Choroid plexus epithelial cell (primary cell): ENCODE data around the gene LIN7A.

Experiments used
- DNase-seq: peaks from one replicate; pipeline ENCODE4 v3.0.0-alpha.2; 2010; ENCODE audit warnings: low read depth
- H3K4me3 ChIP-seq: 2 replicates; pipeline ENCODE4 v1.5.1; 2011; ENCODE audit warnings: low read depth, mild to moderate bottlenecking, control low read depth, low read length, moderate library complexity
- CTCF ChIP-seq: conservative IDR thresholded peaks from 2 replicates; pipeline ENCODE4 v1.5.1; 2011; ENCODE audit warnings: low read depth, mild to moderate bottlenecking, control low read depth, inconsistent platforms, low read length, moderate library complexity

The LIN7A gene

DNA sequence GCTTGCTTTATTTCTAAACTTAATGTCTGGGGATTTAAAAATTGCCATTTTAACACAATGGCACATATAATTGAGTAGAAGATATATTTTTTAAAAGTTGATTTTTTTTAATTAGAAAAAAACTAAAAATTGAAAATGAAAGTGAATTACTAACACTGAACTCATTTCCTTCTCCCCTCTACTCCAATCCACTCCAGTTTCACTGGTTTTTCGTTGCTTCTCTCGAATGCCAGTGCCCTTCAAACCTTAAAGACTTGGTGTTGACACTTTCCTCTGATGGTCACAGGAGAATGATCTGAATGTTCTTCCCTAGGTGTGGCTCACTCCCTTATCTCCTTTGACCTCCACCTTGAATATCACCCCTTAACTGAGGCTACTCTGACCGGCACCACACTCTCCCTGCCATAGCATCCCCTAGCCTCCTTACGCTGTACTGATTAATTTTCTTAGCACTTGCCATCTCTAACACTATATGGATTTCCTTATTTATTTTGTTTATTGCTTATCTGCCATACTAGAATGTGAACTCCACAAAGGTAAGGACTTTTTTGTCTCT, 107.1 kb downstream of the LIN7A start:
- DNase-seq, result no peak
- no peak overlapping the region for H3K4me3 ChIP-seq
- TF ChIP-seq CTCF, result no peak

DNA sequence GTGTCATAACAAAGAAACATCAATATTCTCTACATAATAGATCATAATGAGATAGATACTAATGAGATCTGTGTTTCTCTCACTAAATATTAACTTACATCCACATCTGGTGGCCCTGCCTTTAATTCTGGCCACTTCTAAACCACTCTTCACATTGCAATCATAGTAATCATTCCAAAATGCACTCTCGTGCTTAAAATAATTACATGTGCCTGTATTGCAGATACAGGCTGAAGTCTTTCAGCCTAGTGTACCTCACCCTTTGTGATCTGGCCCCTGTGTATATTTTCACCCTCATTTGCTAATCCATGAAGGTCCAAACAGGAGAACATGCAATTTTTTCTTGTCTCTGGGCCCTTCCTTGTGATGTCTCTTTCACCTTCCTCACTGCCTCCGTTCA, 108.0 kb downstream of the LIN7A start:
- no peak overlapping the region for H3K4me3 ChIP-seq
- DNase-seq, result peak; percentile 34
- TF ChIP-seq CTCF, result no peak

- H3K4me3 ChIP-seq, result no peak overlapping the region
- no peak for DNase-seq
- TF ChIP-seq CTCF, result no peak
These were observed 112.2 kb downstream of the LIN7A start for GRCh38 chr12:80825506-80825905.

DNA sequence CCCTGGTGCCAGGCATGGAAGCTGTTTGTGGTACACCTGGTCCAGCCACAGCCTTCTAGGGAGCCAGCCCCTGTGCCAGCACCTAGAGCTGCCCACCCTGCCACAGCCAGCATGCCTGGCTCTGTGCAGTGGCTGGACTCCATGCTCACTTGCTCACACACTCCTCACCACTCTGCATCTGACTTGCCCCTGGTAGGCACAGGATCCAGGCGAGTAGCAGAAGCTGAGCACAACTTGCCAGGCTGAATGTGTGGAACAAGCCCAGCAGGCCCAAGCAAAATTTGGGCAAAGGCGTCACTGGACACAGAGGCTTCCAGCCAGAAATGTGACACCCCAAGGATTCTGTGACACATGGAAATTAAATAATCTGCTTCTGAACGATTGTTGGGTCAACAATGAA, 114.3 kb downstream of the LIN7A start:
- TF ChIP-seq CTCF, result no peak
- no peak for DNase-seq
- H3K4me3 ChIP-seq, result no peak overlapping the region

- no peak for TF ChIP-seq CTCF
- no peak for DNase-seq
- no peak overlapping the region for H3K4me3 ChIP-seq
These were observed 116.2 kb downstream of the LIN7A start for GRCh38 chr12:80821513-80822000.

DNA sequence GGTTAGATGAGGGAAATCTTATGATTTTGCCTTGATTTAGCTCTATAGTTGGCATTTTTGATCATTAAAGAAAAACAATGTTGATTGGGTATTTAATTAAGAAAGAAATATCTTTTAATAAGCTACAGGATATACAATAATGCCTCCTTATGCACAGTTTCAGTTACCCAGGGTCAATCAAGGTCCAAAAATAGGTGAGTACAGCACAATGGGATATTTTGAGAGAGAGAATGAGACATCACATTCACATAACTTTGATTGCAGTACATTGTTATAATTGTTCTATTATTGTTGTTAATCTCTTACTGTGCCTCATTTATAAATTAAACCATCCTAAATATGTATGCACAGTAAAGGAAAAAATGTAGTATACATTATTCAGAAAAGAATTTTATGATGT, 118.9 kb downstream of the LIN7A start:
- no peak overlapping the region for H3K4me3 ChIP-seq
- TF ChIP-seq CTCF, result no peak
- no peak for DNase-seq

- no peak for DNase-seq
- no peak overlapping the region for H3K4me3 ChIP-seq
- TF ChIP-seq CTCF, result no peak
These were observed 122.4 kb downstream of the LIN7A start for GRCh38 chr12:80815351-80815750.
